HepG2 (cell line): ENCODE results near the gene LSM14B. TPM values are rescaled to one million over a fixed set of nuclear protein-coding genes. Genes with fewer than 3 reads are reported as not detected.

Experiments used
- ARID2 ChIP-seq: sonication (generic); formaldehyde crosslinking; IDR thresholded peaks from 2 replicates; pipeline ENCODE4 v1.8.1; 2022; ENCODE audit warnings: mild to moderate bottlenecking, missing genetic modification reagents, borderline replicate concordance
- CBFB ChIP-seq: sonication (generic); formaldehyde crosslinking; IDR thresholded peaks from 2 replicates; pipeline ENCODE4 v1.4.0; 2020; ENCODE audit warnings: missing genetic modification reagents
- GATA4 ChIP-seq: sonication (generic); IDR thresholded peaks from 2 replicates; pipeline ENCODE4 v1.6.1; 2016; ENCODE audit warnings: antibody characterized with exemption, low read depth, borderline replicate concordance
- GMEB2 ChIP-seq: IDR thresholded peaks from 2 replicates; pipeline ENCODE4 v1.6.1; 2016; ENCODE audit warnings: missing biosample characterization, missing genetic modification reagents, low read depth
- HES4 ChIP-seq: sonication (generic); formaldehyde crosslinking; IDR thresholded peaks from 2 replicates; pipeline ENCODE4 v1.9.0; 2021; ENCODE audit warnings: mild to moderate bottlenecking, missing genetic modification reagents, borderline replicate concordance
- KLF11 ChIP-seq: IDR thresholded peaks from 2 replicates; pipeline ENCODE4 v1.6.1; 2016; ENCODE audit warnings: missing compliant biosample characterization
- MLLT10 ChIP-seq: sonication (generic); formaldehyde crosslinking; IDR thresholded peaks from 2 replicates; pipeline ENCODE4 v1.4.0; 2020; ENCODE audit warnings: missing genetic modification reagents
- NFKB2 ChIP-seq: sonication (generic); formaldehyde crosslinking; IDR thresholded peaks from 2 replicates; pipeline ENCODE4 v1.4.0; 2020; ENCODE audit warnings: missing genetic modification reagents, borderline replicate concordance
- NR2F1 ChIP-seq, 2 experiments: fragments of 450-650 bp in 1 of 2; formaldehyde crosslinking in 1 of 2; IDR thresholded peaks; 2 replicates each; pipeline versions ENCODE4 v1.5.0 to v1.6.1; 2016 to 2020; ENCODE audit warnings: mild to moderate bottlenecking in 1 of 2, missing compliant biosample characterization in 1 of 2, missing genetic modification reagents in 1 of 2, moderate library complexity in 1 of 2
- PCBP2 ChIP-seq: fragments of 200-400 bp; formaldehyde crosslinking; optimal IDR thresholded peaks from 2 replicates; pipeline ENCODE3; 2018; ENCODE audit warnings: low read length, low read depth; ENCODE audit not compliant: poor library complexity, severe bottlenecking
- PHB2 ChIP-seq: fragments of 450-650 bp; IDR thresholded peaks from 2 replicates; pipeline ENCODE4 v1.6.1; 2018; ENCODE audit not compliant: partially characterized antibody
- RFXAP ChIP-seq: sonication (generic); formaldehyde crosslinking; IDR thresholded peaks from 2 replicates; pipeline ENCODE4 v1.4.0; 2020; ENCODE audit warnings: missing genetic modification reagents, borderline replicate concordance
- SNAI1 ChIP-seq: sonication (generic); formaldehyde crosslinking; IDR thresholded peaks from 2 replicates; pipeline ENCODE4 v1.5.0; 2020; ENCODE audit warnings: mild to moderate bottlenecking, missing genetic modification reagents, borderline replicate concordance
- SRF ChIP-seq: IDR thresholded peaks from 2 replicates; pipeline ENCODE4 v1.6.1; 2011; ENCODE audit warnings: mild to moderate bottlenecking, low read depth, low read length, moderate library complexity
- U2AF1 ChIP-seq: fragments of 200-400 bp; formaldehyde crosslinking; optimal IDR thresholded peaks from 2 replicates; pipeline ENCODE3; 2017; ENCODE audit warnings: mild to moderate bottlenecking, low read depth, low read length
- YY1 ChIP-seq: IDR thresholded peaks from 2 replicates; pipeline ENCODE4 v1.6.1; 2011; ENCODE audit warnings: low read length, low read depth, moderate library complexity, mild to moderate bottlenecking; ENCODE audit not compliant: insufficient read depth, insufficient replicate concordance
- ZHX1 ChIP-seq: sonication (generic); formaldehyde crosslinking; IDR thresholded peaks from 2 replicates; pipeline ENCODE4 v1.8.1; 2022; ENCODE audit warnings: low read depth, mild to moderate bottlenecking, missing genetic modification reagents
- ZIK1 ChIP-seq: sonication (generic); formaldehyde crosslinking; IDR thresholded peaks from 2 replicates; pipeline ENCODE4 v1.5.0; 2020; ENCODE audit warnings: mild to moderate bottlenecking, low read depth, missing genetic modification reagents, borderline replicate concordance
- ZNF253 ChIP-seq: sonication (generic); formaldehyde crosslinking; IDR thresholded peaks from 2 replicates; pipeline ENCODE4 v1.8.0; 2022; ENCODE audit warnings: mild to moderate bottlenecking, missing genetic modification reagents, borderline replicate concordance
- ZNF3 ChIP-seq: IDR thresholded peaks from 2 replicates; pipeline ENCODE4 v1.7.0; 2017; ENCODE audit warnings: inconsistent platforms
- ZNF333 ChIP-seq: sonication (generic); formaldehyde crosslinking; IDR thresholded peaks from 2 replicates; pipeline ENCODE4 v1.4.0; 2020; ENCODE audit warnings: mild to moderate bottlenecking, missing genetic modification reagents, borderline replicate concordance
- ZNF678 ChIP-seq: sonication (generic); formaldehyde crosslinking; IDR thresholded peaks from 2 replicates; pipeline ENCODE4 v1.4.0; 2020; ENCODE audit warnings: mild to moderate bottlenecking, missing genetic modification reagents
- ZNF792 ChIP-seq: IDR thresholded peaks from 2 replicates; pipeline ENCODE4 v1.6.1; 2016
- ZNF800 ChIP-seq: sonication (generic); formaldehyde crosslinking; IDR thresholded peaks from 2 replicates; pipeline ENCODE4 v1.4.0; 2020; ENCODE audit warnings: missing genetic modification reagents
- polyA plus RNA-seq, 8 experiments: library from polyadenylated mRNA; depleted of rRNA in 3 of 8; stranded (reverse) in 7 of 8; unstranded in 1 of 8; fragments of >200 nt; fragmentation: Illumina TruSeq in 4 of 8; extraction: Trizol in 4 of 8; gene quantifications; 2 replicates each; pipeline versions ENCODE4 v1.2.1 to v1.2.3, GENCODE V29; 2011 to 2016; ENCODE audit warnings: low read depth in 4 of 8, missing spikeins in 1 of 8, mixed read lengths in 1 of 8; ENCODE audit not compliant: insufficient read depth in 1 of 8
- total RNA-seq, 5 experiments: library from RNA; depleted of rRNA; stranded (reverse); fragments of >200 nt; fragmentation: Illumina TruSeq; extraction: Trizol; gene quantifications; 2 replicates each; pipeline ENCODE4 v1.2.3, GENCODE V29; 2016; ENCODE audit warnings: low read depth in 1 of 5

The LSM14B gene
- total and polyA plus RNA-seq, 2 of the 13 experiments (the other 11 are each of a cell fraction or from before 2014, with no cell fraction given): 43.3 to 79.2 TPM

GRCh38 chr20:62143957-62144825, 21.9 kb downstream of the LSM14B start (continued):
- TF ChIP-seq GMEB2 (peak; percentile 65), ZNF678 (no peak; the same call in 1 of the 2 replicates), NR2F1 (CRISPR knock-in tag; IDR thresholded peaks at IDR 0.05) (no peak), ARID2 (CRISPR knock-in tag) (peak; percentile 93; the same call in 1 of the 2 replicates), HES4 (CRISPR knock-in tag) (no peak), YY1 (no peak), ZNF333 (no peak), ZHX1 (CRISPR knock-in tag) (no peak), PCBP2 (no peak), U2AF1 (no peak), KLF11 (0 out of 2 replicates have a peak, but pooled peaks have one; percentile 37), ZIK1 (CRISPR knock-in tag) (no peak), PHB2 (no peak), ZNF3 (CRISPR knock-in tag) (no peak), SNAI1 (CRISPR knock-in tag) (no peak), MLLT10 (CRISPR knock-in tag) (no peak), ZNF253 (no peak; the same call in 1 of the 2 replicates), NFKB2 (CRISPR knock-in tag) (0 out of 2 replicates have a peak, but pooled peaks have one; percentile 27), CBFB (CRISPR knock-in tag) (no peak), SRF (no peak), ZNF800 (CRISPR knock-in tag) (peak; percentile 99), ZNF792 (no peak; the same call in 1 of the 2 replicates), RFXAP (CRISPR knock-in tag) (no peak), GATA4 (no peak)
